ENCODE data around the gene PTPRD. TPM values are rescaled to one million over a fixed set of nuclear protein-coding genes. Genes with fewer than 3 reads are reported as not detected.

PTPRD gene
- total and polyA plus RNA-seq, 4 donors, result 97.4 to 229 (median 161) TPM

- H3K4me3 ChIP-seq (ENCODE audit: low read depth, low read length), result no peak overlapping the region
- WGBS (ENCODE audit: insufficient coverage), result no CpG with 5 or more reads among the region's 1 CpG
- H3K27ac ChIP-seq (ENCODE audit: low read depth, low read length), result no peak overlapping the region
- H3K9me3 ChIP-seq (ENCODE audit: control insufficient read depth, insufficient read depth, low read length), result no peaks in the 10 kb centered on the region
- no peaks in the 10 kb centered on the region for H3K36me3 ChIP-seq (ENCODE audit: control insufficient read depth, insufficient read depth, low read length)
- DNase-seq (ENCODE audit: low read depth in 4 of 6, low spot score in 6 of 6), result no peak
- no peaks in the 10 kb centered on the region for H3K27me3 ChIP-seq (ENCODE audit: control insufficient read depth, insufficient read depth, low read length)
- H3K4me1 ChIP-seq (ENCODE audit: control insufficient read depth, insufficient read depth, low read length), result no peaks in the 10 kb centered on the region
Observed at GRCh38 chr9:9799287-9799686, 813.5 kb downstream of the PTPRD start.

GRCh38 chr9:9792144-9792857, 820.5 kb downstream of the PTPRD start:
- Histone ChIP-seq H3K4me3 (ENCODE audit: low read depth, low read length) (no peak overlapping the region), H3K27me3 (ENCODE audit: control insufficient read depth, insufficient read depth, low read length) (no peaks in the 10 kb centered on the region), H3K36me3 (ENCODE audit: control insufficient read depth, insufficient read depth, low read length) (no peaks in the 10 kb centered on the region), H3K4me1 (ENCODE audit: control insufficient read depth, insufficient read depth, low read length) (no peaks in the 10 kb centered on the region), H3K9me3 (ENCODE audit: control insufficient read depth, insufficient read depth, low read length) (no peaks in the 10 kb centered on the region), H3K27ac (ENCODE audit: low read depth, low read length) (no peak overlapping the region)
- no peak for DNase-seq (ENCODE audit: low read depth in 4 of 6, low spot score in 6 of 6)
- no CpG with 5 or more reads among the region's 1 CpG for WGBS (ENCODE audit: insufficient coverage)

GRCh38 chr9:9791611-9792010, 821.2 kb downstream of the PTPRD start:
- no peak overlapping the region for H3K27ac ChIP-seq (ENCODE audit: low read depth, low read length)
- no CpG with 5 or more reads among the region's 1 CpG for WGBS (ENCODE audit: insufficient coverage)
- H3K27me3 ChIP-seq (ENCODE audit: control insufficient read depth, insufficient read depth, low read length), result no peaks in the 10 kb centered on the region
- H3K4me1 ChIP-seq (ENCODE audit: control insufficient read depth, insufficient read depth, low read length), result no peaks in the 10 kb centered on the region
- DNase-seq (ENCODE audit: low read depth in 4 of 6, low spot score in 6 of 6), result peak in 4 of 6 donors; percentile 31 to 88 (median 51)
- no peaks in the 10 kb centered on the region for H3K9me3 ChIP-seq (ENCODE audit: control insufficient read depth, insufficient read depth, low read length)
- H3K4me3 ChIP-seq (ENCODE audit: low read depth, low read length), result no peak overlapping the region
- H3K36me3 ChIP-seq (ENCODE audit: control insufficient read depth, insufficient read depth, low read length), result no peaks in the 10 kb centered on the region

- H3K27ac ChIP-seq (ENCODE audit: low read depth, low read length), result no peak overlapping the region
- no peaks in the 10 kb centered on the region for H3K4me1 ChIP-seq (ENCODE audit: control insufficient read depth, insufficient read depth, low read length)
- no peak overlapping the region for H3K4me3 ChIP-seq (ENCODE audit: low read depth, low read length)
- peak in 5 of 6 donors; percentile 22 to 93 (median 39) for DNase-seq (ENCODE audit: low read depth in 4 of 6, low spot score in 6 of 6)
- no peaks in the 10 kb centered on the region for H3K36me3 ChIP-seq (ENCODE audit: control insufficient read depth, insufficient read depth, low read length)
- WGBS (ENCODE audit: insufficient coverage), result no CpG with 5 or more reads among the region's 1 CpG
- no peaks in the 10 kb centered on the region for H3K27me3 ChIP-seq (ENCODE audit: control insufficient read depth, insufficient read depth, low read length)
- H3K9me3 ChIP-seq (ENCODE audit: control insufficient read depth, insufficient read depth, low read length), result no peaks in the 10 kb centered on the region
Observed at GRCh38 chr9:9790216-9790872, 822.5 kb downstream of the PTPRD start.

- DNase-seq (ENCODE audit: low read depth in 4 of 6, low spot score in 6 of 6), result peak in 1 of 6 donors; percentile 64
- Histone ChIP-seq H3K4me3 (ENCODE audit: low read depth, low read length) (no peak overlapping the region), H3K4me1 (ENCODE audit: control insufficient read depth, insufficient read depth, low read length) (no peaks in the 10 kb centered on the region), H3K9me3 (ENCODE audit: control insufficient read depth, insufficient read depth, low read length) (no peaks in the 10 kb centered on the region), H3K27ac (ENCODE audit: low read depth, low read length) (no peak overlapping the region), H3K27me3 (ENCODE audit: control insufficient read depth, insufficient read depth, low read length) (no peaks in the 10 kb centered on the region), H3K36me3 (ENCODE audit: control insufficient read depth, insufficient read depth, low read length) (no peaks in the 10 kb centered on the region)
- WGBS (ENCODE audit: insufficient coverage), result no CpG with 5 or more reads among the region's 4 CpGs
Observed at GRCh38 chr9:9783711-9784110, 829.1 kb downstream of the PTPRD start.

GRCh38 chr9:9783211-9783610, 829.6 kb downstream of the PTPRD start:
- H3K27me3 ChIP-seq (ENCODE audit: control insufficient read depth, insufficient read depth, low read length), result no peaks in the 10 kb centered on the region
- H3K27ac ChIP-seq (ENCODE audit: low read depth, low read length), result no peak overlapping the region
- no CpG with 5 or more reads among the region's 2 CpGs for WGBS (ENCODE audit: insufficient coverage)
- H3K4me3 ChIP-seq (ENCODE audit: low read depth, low read length), result no peak overlapping the region
- H3K36me3 ChIP-seq (ENCODE audit: control insufficient read depth, insufficient read depth, low read length), result no peaks in the 10 kb centered on the region
- DNase-seq (ENCODE audit: low read depth in 4 of 6, low spot score in 6 of 6), result peak in 1 of 6 donors; percentile 72
- H3K4me1 ChIP-seq (ENCODE audit: control insufficient read depth, insufficient read depth, low read length), result no peaks in the 10 kb centered on the region
- H3K9me3 ChIP-seq (ENCODE audit: control insufficient read depth, insufficient read depth, low read length), result no peaks in the 10 kb centered on the region

GRCh38 chr9:9778293-9778692, 834.5 kb downstream of the PTPRD start:
- DNase-seq (ENCODE audit: low read depth in 4 of 6, low spot score in 6 of 6), result no peak

GRCh38 chr9:9774471-9774870, 838.3 kb downstream of the PTPRD start:
- DNase-seq (ENCODE audit: low read depth in 4 of 6, low spot score in 6 of 6), result no peak
- Histone ChIP-seq H3K9me3 (ENCODE audit: control insufficient read depth, insufficient read depth, low read length) (no peaks in the 10 kb centered on the region), H3K27me3 (ENCODE audit: control insufficient read depth, insufficient read depth, low read length) (no peaks in the 10 kb centered on the region), H3K36me3 (ENCODE audit: control insufficient read depth, insufficient read depth, low read length) (no peaks in the 10 kb centered on the region), H3K4me1 (ENCODE audit: control insufficient read depth, insufficient read depth, low read length) (no peaks in the 10 kb centered on the region), H3K27ac (ENCODE audit: low read depth, low read length) (no peak overlapping the region), H3K4me3 (ENCODE audit: low read depth, low read length) (no peak overlapping the region)
- WGBS (ENCODE audit: insufficient coverage), result no CpG with 5 or more reads among the region's 2 CpGs

More at GRCh38 chr9:9778293-9778692, 834.5 kb downstream of the PTPRD start:
- WGBS (ENCODE audit: insufficient coverage), result 94% methylated on average over 5 of the region's 6 CpGs
- Histone ChIP-seq H3K4me1 (ENCODE audit: control insufficient read depth, insufficient read depth, low read length) (no peaks in the 10 kb centered on the region), H3K27me3 (ENCODE audit: control insufficient read depth, insufficient read depth, low read length) (no peaks in the 10 kb centered on the region), H3K36me3 (ENCODE audit: control insufficient read depth, insufficient read depth, low read length) (no peaks in the 10 kb centered on the region), H3K4me3 (ENCODE audit: low read depth, low read length) (no peak overlapping the region), H3K9me3 (ENCODE audit: control insufficient read depth, insufficient read depth, low read length) (no peaks in the 10 kb centered on the region), H3K27ac (ENCODE audit: low read depth, low read length) (no peak overlapping the region)

GRCh38 chr9:9771314-9771713, 841.5 kb downstream of the PTPRD start:
- Histone ChIP-seq H3K4me3 (ENCODE audit: low read depth, low read length) (no peak overlapping the region), H3K9me3 (ENCODE audit: control insufficient read depth, insufficient read depth, low read length) (no peaks in the 10 kb centered on the region), H3K36me3 (ENCODE audit: control insufficient read depth, insufficient read depth, low read length) (no peaks in the 10 kb centered on the region), H3K27ac (ENCODE audit: low read depth, low read length) (no peak overlapping the region), H3K27me3 (ENCODE audit: control insufficient read depth, insufficient read depth, low read length) (no peaks in the 10 kb centered on the region), H3K4me1 (ENCODE audit: control insufficient read depth, insufficient read depth, low read length) (no peaks in the 10 kb centered on the region)
- no CpG with 5 or more reads among the region's 3 CpGs for WGBS (ENCODE audit: insufficient coverage)
- no peak for DNase-seq (ENCODE audit: low read depth in 4 of 6, low spot score in 6 of 6)

- Histone ChIP-seq H3K9me3 (ENCODE audit: control insufficient read depth, insufficient read depth, low read length) (no peaks in the 10 kb centered on the region), H3K36me3 (ENCODE audit: control insufficient read depth, insufficient read depth, low read length) (no peaks in the 10 kb centered on the region), H3K27me3 (ENCODE audit: control insufficient read depth, insufficient read depth, low read length) (no peaks in the 10 kb centered on the region), H3K27ac (ENCODE audit: low read depth, low read length) (no peak overlapping the region), H3K4me3 (ENCODE audit: low read depth, low read length) (no peak overlapping the region), H3K4me1 (ENCODE audit: control insufficient read depth, insufficient read depth, low read length) (no peaks in the 10 kb centered on the region)
- 50% methylated on average over 1 of the region's 2 CpGs for WGBS (ENCODE audit: insufficient coverage)
- no peak for DNase-seq (ENCODE audit: low read depth in 4 of 6, low spot score in 6 of 6)
Observed at GRCh38 chr9:9764821-9765220, 848.0 kb downstream of the PTPRD start.

Data from spinal cord (tissue), 10 donors.